ENCODE results near the gene TMEM147. TPM values are rescaled to one million over a fixed set of nuclear protein-coding genes. Genes with fewer than 3 reads are reported as not detected.

TMEM147 gene
- total and polyA plus RNA-seq, 10 of the 15 experiments (the other 5 are each of a cell fraction or from before 2014, with no cell fraction given), result 53.4 to 145 (median 79.3) TPM

DNA sequence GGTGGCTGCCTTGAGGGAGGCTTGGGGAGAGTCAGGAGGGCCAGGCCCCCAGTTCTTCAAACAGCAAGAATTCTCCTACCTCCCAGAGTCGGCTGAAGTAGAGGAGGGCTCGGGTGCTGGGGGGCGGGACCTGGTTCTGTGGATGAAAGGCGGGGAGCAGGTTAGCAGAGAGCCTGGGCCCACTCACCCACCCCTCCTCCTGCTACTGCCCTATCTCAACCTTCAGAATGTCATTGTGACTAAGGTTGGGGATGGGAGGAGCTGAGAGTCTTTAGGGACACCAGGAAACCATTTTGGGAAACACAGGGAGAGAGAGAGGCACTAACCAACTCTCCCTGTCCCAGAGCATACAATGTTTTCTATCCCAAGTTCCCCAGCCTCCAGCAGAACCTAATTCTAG is 42.7 kb upstream of the TMEM147 start:
- DNase-seq (ENCODE audit: low read depth, low spot score), result no peak
- 35% methylated on average over 4 of the region's 4 CpGs for WGBS (ENCODE audit: insufficient coverage, insufficient replicate concordance, low lambda C conversion rate, missing lambda C conversion rate)
- H4K20me1 ChIP-seq (ENCODE audit: control insufficient read depth, insufficient read depth), result no peaks in the 10 kb centered on the region
- no peak for FAIRE-seq
- H3K9ac ChIP-seq (ENCODE audit: control insufficient read depth, insufficient read depth, low read length), result no peak overlapping the region
- H3K36me3 ChIP-seq (ENCODE audit: control insufficient read depth in 2 of 2, insufficient read depth in 2 of 2, low read length in 1 of 2), result no peaks in the 10 kb centered on the region
- BruUV-seq (replicated peaks), result no TSS peak
- no peak overlapping the region for H3K27ac ChIP-seq (ENCODE audit: control insufficient read depth, insufficient read depth)
- POLR2A ChIA-PET, result interaction anchor here (0.7 kb wide), 1 partner anchor 15 kb away, joined by 5 read pairs; no protein-coding TSS in a partner anchor
- H3K4me1 ChIP-seq (ENCODE audit: control insufficient read depth, insufficient read depth, low read length), result peaks cover 10% of the 10 kb centered on the region
- ATAC-seq, result no peak
- RAD21 ChIA-PET (ENCODE audit: unreplicated experiment), result no interaction called here
- H2AFZ ChIP-seq (ENCODE audit: control insufficient read depth, low read depth, low read length), result no peak overlapping the region
- intact Hi-C loops (cut with micrococcal nuclease; ENCODE audit: unreplicated experiment), result no loop called here
- CTCF ChIA-PET, result interaction anchor here (1.1 kb wide), 1 partner anchor 150 kb away, joined by 3 read pairs; no protein-coding TSS in a partner anchor
- in situ Hi-C loops (cut with MboI), result no loop called here
- H3K9me3 ChIP-seq (replicated peaks; ENCODE audit: control insufficient read depth, insufficient read depth, low read length), result no peaks in the 10 kb centered on the region
- no peak overlapping the region for H3K4me2 ChIP-seq (ENCODE audit: control insufficient read depth, insufficient read depth)
- no peaks in the 10 kb centered on the region for H3K27me3 ChIP-seq (replicated peaks in 1 of 2; ENCODE audit: control insufficient read depth in 2 of 2, insufficient read depth in 2 of 2, low read length in 1 of 2)
- H3K4me3 ChIP-seq, result no peak overlapping the region
- no peaks in the 10 kb centered on the region for H3K79me2 ChIP-seq (ENCODE audit: control insufficient read depth, insufficient read depth, low read length)
- SMC1A ChIA-PET (ENCODE audit: uncharacterized antibody, unreplicated experiment), result interaction anchor here (1.4 kb wide), 1 partner anchor 149 kb away, joined by 3 read pairs; no protein-coding TSS in a partner anchor
- TF ChIP-seq IKZF1 (conservative IDR thresholded peaks at IDR 0.05) (no peak), MLLT1 (IDR thresholded peaks at IDR 0.05) (no peak), E4F1 (IDR thresholded peaks at IDR 0.05; ENCODE audit: borderline replicate concordance, partially characterized antibody) (no peak), IRF4 (IDR thresholded peaks at IDR 0.05; ENCODE audit: low read depth, low read length) (no peak), ZZZ3 (IDR thresholded peaks at IDR 0.05; ENCODE audit: control insufficient read depth, insufficient read length, low read depth) (no peak), TCF7 (IDR thresholded peaks at IDR 0.05; ENCODE audit: borderline replicate concordance) (no peak), SMAD1 (IDR thresholded peaks at IDR 0.05; ENCODE audit: low read depth, partially characterized antibody) (no peak), SMAD5 (IDR thresholded peaks at IDR 0.05; ENCODE audit: low read depth) (no peak), BCL11A (IDR thresholded peaks at IDR 0.05; ENCODE audit: low read depth, low read length) (no peak), PBX3 (IDR thresholded peaks at IDR 0.05; ENCODE audit: insufficient replicate concordance, low read depth, low read length) (no peak)
- TF ChIP-seq, protein P1, sequence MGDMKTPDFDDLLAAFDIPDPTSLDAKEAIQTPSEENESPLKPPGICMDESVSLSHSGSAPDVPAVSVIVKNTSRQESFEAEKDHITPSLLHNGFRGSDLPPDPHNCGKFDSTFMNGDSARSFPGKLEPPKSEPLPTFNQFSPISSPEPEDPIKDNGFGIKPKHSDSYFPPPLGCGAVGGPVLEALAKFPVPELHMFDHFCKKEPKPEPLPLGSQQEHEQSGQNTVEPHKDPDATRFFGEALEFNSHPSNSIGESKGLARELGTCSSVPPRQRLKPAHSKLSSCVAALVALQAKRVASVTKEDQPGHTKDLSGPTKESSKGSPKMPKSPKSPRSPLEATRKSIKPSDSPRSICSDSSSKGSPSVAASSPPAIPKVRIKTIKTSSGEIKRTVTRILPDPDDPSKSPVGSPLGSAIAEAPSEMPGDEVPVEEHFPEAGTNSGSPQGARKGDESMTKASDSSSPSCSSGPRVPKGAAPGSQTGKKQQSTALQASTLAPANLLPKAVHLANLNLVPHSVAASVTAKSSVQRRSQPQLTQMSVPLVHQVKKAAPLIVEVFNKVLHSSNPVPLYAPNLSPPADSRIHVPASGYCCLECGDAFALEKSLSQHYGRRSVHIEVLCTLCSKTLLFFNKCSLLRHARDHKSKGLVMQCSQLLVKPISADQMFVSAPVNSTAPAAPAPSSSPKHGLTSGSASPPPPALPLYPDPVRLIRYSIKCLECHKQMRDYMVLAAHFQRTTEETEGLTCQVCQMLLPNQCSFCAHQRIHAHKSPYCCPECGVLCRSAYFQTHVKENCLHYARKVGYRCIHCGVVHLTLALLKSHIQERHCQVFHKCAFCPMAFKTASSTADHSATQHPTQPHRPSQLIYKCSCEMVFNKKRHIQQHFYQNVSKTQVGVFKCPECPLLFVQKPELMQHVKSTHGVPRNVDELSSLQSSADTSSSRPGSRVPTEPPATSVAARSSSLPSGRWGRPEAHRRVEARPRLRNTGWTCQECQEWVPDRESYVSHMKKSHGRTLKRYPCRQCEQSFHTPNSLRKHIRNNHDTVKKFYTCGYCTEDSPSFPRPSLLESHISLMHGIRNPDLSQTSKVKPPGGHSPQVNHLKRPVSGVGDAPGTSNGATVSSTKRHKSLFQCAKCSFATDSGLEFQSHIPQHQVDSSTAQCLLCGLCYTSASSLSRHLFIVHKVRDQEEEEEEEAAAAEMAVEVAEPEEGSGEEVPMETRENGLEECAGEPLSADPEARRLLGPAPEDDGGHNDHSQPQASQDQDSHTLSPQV (IDR thresholded peaks at IDR 0.05), result no peak
- TF ChIP-seq, protein P2, sequence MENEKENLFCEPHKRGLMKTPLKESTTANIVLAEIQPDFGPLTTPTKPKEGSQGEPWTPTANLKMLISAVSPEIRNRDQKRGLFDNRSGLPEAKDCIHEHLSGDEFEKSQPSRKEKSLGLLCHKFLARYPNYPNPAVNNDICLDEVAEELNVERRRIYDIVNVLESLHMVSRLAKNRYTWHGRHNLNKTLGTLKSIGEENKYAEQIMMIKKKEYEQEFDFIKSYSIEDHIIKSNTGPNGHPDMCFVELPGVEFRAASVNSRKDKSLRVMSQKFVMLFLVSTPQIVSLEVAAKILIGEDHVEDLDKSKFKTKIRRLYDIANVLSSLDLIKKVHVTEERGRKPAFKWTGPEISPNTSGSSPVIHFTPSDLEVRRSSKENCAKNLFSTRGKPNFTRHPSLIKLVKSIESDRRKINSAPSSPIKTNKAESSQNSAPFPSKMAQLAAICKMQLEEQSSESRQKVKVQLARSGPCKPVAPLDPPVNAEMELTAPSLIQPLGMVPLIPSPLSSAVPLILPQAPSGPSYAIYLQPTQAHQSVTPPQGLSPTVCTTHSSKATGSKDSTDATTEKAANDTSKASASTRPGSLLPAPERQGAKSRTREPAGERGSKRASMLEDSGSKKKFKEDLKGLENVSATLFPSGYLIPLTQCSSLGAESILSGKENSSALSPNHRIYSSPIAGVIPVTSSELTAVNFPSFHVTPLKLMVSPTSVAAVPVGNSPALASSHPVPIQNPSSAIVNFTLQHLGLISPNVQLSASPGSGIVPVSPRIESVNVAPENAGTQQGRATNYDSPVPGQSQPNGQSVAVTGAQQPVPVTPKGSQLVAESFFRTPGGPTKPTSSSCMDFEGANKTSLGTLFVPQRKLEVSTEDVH (IDR thresholded peaks at IDR 0.05; ENCODE audit: low read depth, partially characterized antibody), result no peak

All from GM12878 (cell line).